Left ventricle myocardium superior (tissue), 1 donor: ENCODE results near the gene REPIN1. TPM values are rescaled to one million over a fixed set of nuclear protein-coding genes. Genes with fewer than 3 reads are reported as not detected.

Source experiments
- ATAC-seq: fragments of 200-7000 bp; cut with Tn5 transposase; one replicate; pipeline ENCODE4 v1.9.1; 2020; ENCODE audit warnings: mild to moderate bottlenecking, moderate library complexity
- DNase-seq: peaks from one replicate; pipeline ENCODE4 v3.0.0-alpha.2; 2020
- intact Hi-C: fragments of 100-400 bp; cut with micrococcal nuclease; formaldehyde crosslinking; loops from one replicate; pipeline ENCODE4 v1.11.0; 2022
- total RNA-seq: library from RNA; stranded (reverse); fragmentation: NEBNext Ultra II Directional; extraction: Animal tissue kit (Norgen Biotek cat#: 25700); gene quantifications from one replicate; pipeline ENCODE4 v1.2.1, GENCODE V29; 2021
- donor health status: DM: no; HTN: yes; CAD: no; lungs with severe emphysema.

Gene REPIN1
- total RNA-seq, 1 donor from 2014 or later, result 131 TPM

GRCh38 chr7:150335108-150335773 lies 33.4 kb upstream of the REPIN1 start:
- DNase-seq (no peak), ATAC-seq (no peak)
- intact Hi-C loops, result no loop called here

- DNase-seq (no peak), ATAC-seq (no peak)
- intact Hi-C loops, result no loop called here
Measured at GRCh38 chr7:150335774-150336112, 32.9 kb upstream of the REPIN1 start.

- intact Hi-C loops, result no loop called here
- no peak for DNase-seq
- ATAC-seq, result no peak
Measured at GRCh38 chr7:150336746-150337145, 31.9 kb upstream of the REPIN1 start.

GRCh38 chr7:150337179-150337578 lies 31.4 kb upstream of the REPIN1 start:
- intact Hi-C loops, result no loop called here
- DNase-seq (no peak), ATAC-seq (no peak)

GRCh38 chr7:150337659-150338081 lies 31.0 kb upstream of the REPIN1 start:
- intact Hi-C loops, result no loop called here
- DNase-seq (no peak), ATAC-seq (no peak)

- ATAC-seq (no peak), DNase-seq (no peak)
- intact Hi-C loops, result no loop called here
Measured at GRCh38 chr7:150338166-150338829, 30.3 kb upstream of the REPIN1 start.

- intact Hi-C loops, result no loop called here
- DNase-seq (no peak), ATAC-seq (no peak)
Measured at GRCh38 chr7:150339409-150339809, 29.2 kb upstream of the REPIN1 start.

GRCh38 chr7:150340024-150340749 lies 28.4 kb upstream of the REPIN1 start:
- intact Hi-C loops, result no loop called here
- DNase-seq (peak; percentile 79), ATAC-seq (peak; percentile 75)

GRCh38 chr7:150340875-150341262 lies 27.8 kb upstream of the REPIN1 start:
- ATAC-seq (peak; percentile 3), DNase-seq (no peak)
- intact Hi-C loops, result no loop called here

GRCh38 chr7:150341263-150342120 lies 27.1 kb upstream of the REPIN1 start, which contains the start of gene RARRES2:
TSS of gene RARRES2 (minus strand) at chr7:150341629. CDS start at chr7:150340609, 1,020 bp downstream.
- DNase-seq (peak; percentile 79), ATAC-seq (peak; percentile 82)
- intact Hi-C loops, result no loop called here

- DNase-seq, result no peak
- ATAC-seq, result no peak
- intact Hi-C loops, result no loop called here
Measured at GRCh38 chr7:150342121-150342408, 26.6 kb upstream of the REPIN1 start.

- intact Hi-C loops, result no loop called here
- no peak for ATAC-seq
Measured at GRCh38 chr7:150343225-150343624, 25.4 kb upstream of the REPIN1 start.

GRCh38 chr7:150344299-150344698 lies 24.3 kb upstream of the REPIN1 start:
- DNase-seq (no peak), ATAC-seq (no peak)
- intact Hi-C loops, result no loop called here

More at GRCh38 chr7:150343225-150343624, 25.4 kb upstream of the REPIN1 start:
- DNase-seq, result no peak

- ATAC-seq (no peak), DNase-seq (no peak)
- intact Hi-C loops, result no loop called here
Measured at GRCh38 chr7:150345012-150345411, 23.6 kb upstream of the REPIN1 start.

GRCh38 chr7:150346922-150347321 lies 21.7 kb upstream of the REPIN1 start:
- no peak for ATAC-seq
- intact Hi-C loops, result no loop called here
- DNase-seq, result no peak

- intact Hi-C loops, result no loop called here
- ATAC-seq (no peak), DNase-seq (no peak)
Measured at GRCh38 chr7:150351587-150352194, 16.9 kb upstream of the REPIN1 start.

- ATAC-seq, result no peak
- no peak for DNase-seq
- intact Hi-C loops, result no loop called here
Measured at GRCh38 chr7:150355666-150356059, 13.0 kb upstream of the REPIN1 start.

GRCh38 chr7:150356265-150356897 lies 12.2 kb upstream of the REPIN1 start:
- DNase-seq, result no peak
- no peak for ATAC-seq
- intact Hi-C loops, result no loop called here

- intact Hi-C loops, result no loop called here
- no peak for ATAC-seq
- no peak for DNase-seq
Measured at GRCh38 chr7:150357270-150357669, 11.4 kb upstream of the REPIN1 start.
